ENCODE data around the gene CD48. TPM values are rescaled to one million over a fixed set of nuclear protein-coding genes. Genes with fewer than 3 reads are reported as not detected.

The CD48 gene
- total and polyA plus RNA-seq, 2 of the 4 experiments (the other 2 are of a cell fraction): not detected

GRCh38 chr1:160656737-160657136 lies 54.9 kb downstream of the CD48 start:
- Histone ChIP-seq H2AK5ac (ENCODE audit: low read depth, low read length) (no peak overlapping the region), H3K56ac (ENCODE audit: extremely low read depth, insufficient read depth, low read length) (no peak overlapping the region), H3K9me3 (ENCODE audit: control insufficient read depth, insufficient read depth, low read length) (no peaks in the 10 kb centered on the region), H3K14ac (replicated peaks; ENCODE audit: low read depth, low read length) (no peak overlapping the region), H3K4me1 (ENCODE audit: control insufficient read depth, insufficient read depth, low read length) (no peaks in the 10 kb centered on the region), H3K79me1 (ENCODE audit: low read depth in 1 of 2, low read length in 2 of 2) (no peaks in the 10 kb centered on the region), H3K4me2 (ENCODE audit: low read depth, low read length) (no peak overlapping the region), H3K4me3 (ENCODE audit: insufficient read depth, low read depth, low read length) (no peak overlapping the region), H4K8ac (ENCODE audit: low read depth in 2 of 2, low read length in 2 of 2) (no peak overlapping the region), H3K18ac (ENCODE audit: low read depth, low read length) (no peak overlapping the region), H3K27ac (ENCODE audit: insufficient read depth, low read length) (no peak overlapping the region), H2BK120ac (ENCODE audit: low read depth, low read length) (no peak overlapping the region), H3K36me3 (ENCODE audit: control insufficient read depth, insufficient read depth, low read length) (no peaks in the 10 kb centered on the region), H3K9ac (ENCODE audit: low read depth, low read length) (no peak overlapping the region), H2AK9ac (replicated peaks; ENCODE audit: low read depth, low read length, poor library complexity) (no peak overlapping the region), H2BK20ac (ENCODE audit: low read depth, low read length) (no peak overlapping the region), H2AFZ (replicated peaks; ENCODE audit: low read length, poor library complexity) (no peak overlapping the region), H3K27me3 (ENCODE audit: control insufficient read depth, insufficient read depth, low read length) (no peaks in the 10 kb centered on the region), H4K20me1 (ENCODE audit: insufficient read depth, low read length) (no peaks in the 10 kb centered on the region), H4K5ac (ENCODE audit: low read depth, low read length) (no peak overlapping the region), H4K91ac (ENCODE audit: insufficient read depth, low read depth, low read length) (no peak overlapping the region), H3K9me1 (ENCODE audit: insufficient read depth, low read length) (no peaks in the 10 kb centered on the region), H2BK15ac (ENCODE audit: low read depth, low read length) (no peak overlapping the region), H3K4ac (ENCODE audit: low read depth, low read length) (no peak overlapping the region), H3K23ac (ENCODE audit: low read depth, low read length) (no peak overlapping the region), H2BK5ac (ENCODE audit: low read depth, low read length, poor library complexity, severe bottlenecking) (no peak overlapping the region)
- no peak for ATAC-seq (ENCODE audit: low read depth)
- ChIA-PET CTCF (no interaction called here), POLR2A (ENCODE audit: unreplicated experiment) (no interaction called here)
- dilution Hi-C loops (cut with HindIII; ENCODE audit: low sequenced_read_pairs, unreplicated experiment): no loop called here
- intact Hi-C loops (cut with micrococcal nuclease): no loop called here
- in situ Hi-C loops (cut with MboI; ENCODE audit: low sequenced_read_pairs): no loop called here
- no peak for TF ChIP-seq CTCF (conservative IDR thresholded peaks at IDR 0.05; ENCODE audit: low read depth, low read length)
- no peak for TF ChIP-seq MXI1 (IDR thresholded peaks at IDR 0.05; ENCODE audit: borderline replicate concordance, low read depth, low read length)
- TF ChIP-seq USF2 (IDR thresholded peaks at IDR 0.05; ENCODE audit: low read depth, low read length): no peak
- no peak for TF ChIP-seq RFX5 (IDR thresholded peaks at IDR 0.05; ENCODE audit: low read depth, low read length)
- TF ChIP-seq MAZ (IDR thresholded peaks at IDR 0.05; ENCODE audit: borderline replicate concordance, low read depth, low read length): no peak
- TF ChIP-seq MAFK (IDR thresholded peaks at IDR 0.05; ENCODE audit: low read depth, low read length): no peak
- TF ChIP-seq RCOR1 (IDR thresholded peaks at IDR 0.05; ENCODE audit: insufficient replicate concordance, low read length): no peak
- no peak for TF ChIP-seq CEBPB (IDR thresholded peaks at IDR 0.05; ENCODE audit: low read depth, low read length)
- TF ChIP-seq ELK1 (IDR thresholded peaks at IDR 0.05; ENCODE audit: borderline replicate concordance, low read depth, low read length): no peak
- TF ChIP-seq RAD21 (IDR thresholded peaks at IDR 0.05; ENCODE audit: low read length): no peak
- no peak for TF ChIP-seq BHLHE40 (IDR thresholded peaks at IDR 0.05; ENCODE audit: low read depth, low read length)
- no peak for TF ChIP-seq NFE2L2 (IDR thresholded peaks at IDR 0.05; ENCODE audit: low read depth, low read length)
- no peak for TF ChIP-seq POLR2A (IDR thresholded peaks at IDR 0.05; ENCODE audit: low read depth, low read length)
- no peak for TF ChIP-seq SMC3 (IDR thresholded peaks at IDR 0.05; ENCODE audit: low read depth, low read length)
- TF ChIP-seq FOS (IDR thresholded peaks at IDR 0.05; ENCODE audit: low read depth, low read length): no peak
- no peak for TF ChIP-seq CHD1 (IDR thresholded peaks at IDR 0.05; ENCODE audit: low read depth, low read length)
- no peak for DNase-seq
- no TSS peak for BruUV-seq (replicated peaks)
- no CpG with 5 or more reads among the region's 3 CpGs for WGBS, 2 experiments (ENCODE audit: extremely low coverage in 2 of 2, insufficient read length in 1 of 2)
